Lower lobe of right lung (tissue), 2 donors: Measurements from ENCODE around the gene IPO9. TPM values are rescaled to one million over a fixed set of nuclear protein-coding genes. Genes with fewer than 3 reads are reported as not detected.

ENCODE experiments used
- ATAC-seq, 2 donors: fragments of 200-7000 bp; cut with Tn5 transposase; one replicate each; pipeline ENCODE4 v1.9.1; 2020 to 2022; ENCODE audit warnings: mild to moderate bottlenecking in 2 of 2, moderate library complexity in 2 of 2
- DNase-seq: peaks from one replicate; pipeline ENCODE4 v3.0.0-alpha.2; 2020
- H3K27ac ChIP-seq: fragments of 200-600 bp; one replicate; pipeline ENCODE4 v1.8.0; 2022
- H3K27me3 ChIP-seq: fragments of 200-600 bp; one replicate; pipeline ENCODE4 v1.8.0; 2022; ENCODE audit warnings: low read depth
- H3K36me3 ChIP-seq: fragments of 200-600 bp; one replicate; pipeline ENCODE4 v1.8.0; 2022; ENCODE audit warnings: mild to moderate bottlenecking
- H3K4me1 ChIP-seq: fragments of 200-600 bp; one replicate; pipeline ENCODE4 v1.8.0; 2022
- H3K4me3 ChIP-seq: fragments of 200-600 bp; one replicate; pipeline ENCODE4 v1.8.0; 2022; ENCODE audit warnings: mild to moderate bottlenecking
- H3K9me3 ChIP-seq: fragments of 200-600 bp; one replicate; pipeline ENCODE4 v1.8.0; 2022
- CTCF ChIP-seq: fragments of 200-600 bp; IDR thresholded peaks from one replicate; pipeline ENCODE4 v1.8.0; 2022; ENCODE audit warnings: antibody characterized with exemption, mild to moderate bottlenecking
- intact Hi-C: fragments of 100-400 bp; cut with DNase I; formaldehyde crosslinking; loops from one replicate; pipeline ENCODE4 v1.11.0; 2022
- total RNA-seq: library from RNA; stranded (reverse); fragmentation: NEBNext Ultra II Directional; extraction: Animal tissue kit (Norgen Biotek cat#: 25700); gene quantifications from one replicate; pipeline ENCODE4 v1.2.1, GENCODE V29; 2021
- donor health status: DM: no; HTN: yes; CAD: no; lungs with severe emphysema.

The IPO9 gene
- total RNA-seq, 1 donor from 2014 or later, result 34.1 TPM

DNA sequence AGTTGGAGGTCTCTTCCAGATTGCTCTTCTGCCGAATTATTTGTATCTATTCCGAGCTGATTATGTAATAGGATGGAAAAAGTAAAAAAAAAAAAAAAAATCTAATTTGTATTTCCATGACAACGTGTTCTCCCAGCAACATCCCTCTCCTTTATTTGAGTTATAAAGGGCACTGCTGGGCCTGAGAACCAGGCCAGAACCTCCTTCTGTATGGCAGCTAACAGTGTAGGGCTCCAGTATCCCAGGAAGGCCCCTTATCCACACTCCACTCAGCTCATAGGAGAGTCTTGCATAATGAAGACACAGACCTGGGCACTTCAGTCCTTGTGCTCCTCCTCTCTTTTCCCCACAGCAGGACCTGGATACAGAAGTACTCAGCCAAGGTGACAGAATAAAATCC lies 3.7 kb upstream of the IPO9 start:
- TF ChIP-seq CTCF, result no peak
- H3K27ac ChIP-seq, result no peak overlapping the region
- ATAC-seq (no peak), DNase-seq (no peak)
- H3K36me3 ChIP-seq, result peaks cover 18% of the 10 kb centered on the region
- H3K4me1 ChIP-seq, result peaks cover 14% of the 10 kb centered on the region
- no peaks in the 10 kb centered on the region for H3K9me3 ChIP-seq
- H3K27me3 ChIP-seq, result no peaks in the 10 kb centered on the region
- H3K4me3 ChIP-seq, result no peak overlapping the region
- intact Hi-C loops, result no loop called here

DNA sequence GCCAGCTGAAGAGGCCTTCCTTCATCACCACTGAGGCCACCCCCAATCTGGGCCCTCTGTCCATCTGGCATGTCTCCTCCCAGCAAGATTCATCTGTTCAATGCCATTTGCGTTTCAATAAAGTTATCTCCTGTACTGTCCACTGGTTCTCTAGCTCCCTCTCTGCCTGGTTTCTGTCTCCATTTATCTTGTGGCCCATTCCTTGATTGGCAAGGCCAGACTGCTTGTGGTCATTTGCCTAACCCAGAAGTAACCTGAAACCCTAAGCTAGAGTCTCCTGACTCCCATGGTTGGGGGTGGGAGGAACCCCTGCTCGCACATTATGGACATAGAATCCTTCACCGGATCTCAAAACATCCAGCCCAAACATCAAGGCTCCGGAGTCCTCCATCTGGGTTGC lies 2.1 kb upstream of the IPO9 start:
- H3K27ac ChIP-seq, result no peak overlapping the region
- intact Hi-C loops, result no loop called here
- no peak for ATAC-seq

DNA sequence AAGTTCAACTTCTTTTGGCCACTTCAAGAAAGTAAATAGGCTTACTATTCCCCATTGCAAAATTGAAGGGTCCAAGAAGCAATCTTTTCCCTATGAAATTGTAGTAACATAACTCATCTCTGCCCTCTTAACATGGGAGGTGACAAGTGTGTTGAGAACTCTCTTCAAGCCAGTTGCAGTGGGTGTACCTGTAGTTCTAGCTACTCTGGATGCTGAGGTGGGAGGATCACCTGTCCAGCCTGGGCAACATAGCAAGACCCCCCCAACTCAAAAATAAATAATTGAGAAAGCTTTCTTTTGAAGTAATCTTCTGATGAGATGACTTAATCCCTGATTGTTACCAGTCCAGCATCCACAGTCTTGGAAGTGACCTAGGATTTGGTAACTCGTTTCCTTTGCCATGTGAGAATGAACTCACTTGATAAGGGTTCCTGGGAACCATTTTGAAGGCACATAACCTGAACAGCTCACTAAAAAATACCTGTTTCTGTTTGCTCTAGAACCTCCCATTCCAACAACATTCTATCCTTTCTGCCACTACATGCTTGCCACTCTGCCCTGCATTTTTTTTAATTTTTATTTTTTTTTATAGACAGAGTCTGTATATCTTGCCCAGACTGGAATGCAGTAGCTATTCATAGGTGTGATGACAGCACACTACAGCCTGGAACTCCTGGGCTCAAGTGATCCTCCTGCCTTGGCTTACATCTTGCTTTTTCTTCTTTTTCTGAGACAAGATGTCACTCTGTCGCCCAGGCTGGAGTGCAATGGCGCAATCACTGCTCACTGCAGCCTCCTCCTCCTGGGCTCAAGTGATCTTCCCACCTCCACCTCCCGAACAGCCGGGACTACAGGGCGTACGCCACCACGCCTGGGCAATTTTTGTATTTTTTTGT lies 1.4 kb upstream of the IPO9 start:
- Histone ChIP-seq H3K27ac (no peak overlapping the region), H3K9me3 (no peaks in the 10 kb centered on the region), H3K4me3 (no peak overlapping the region), H3K36me3 (no peaks in the 10 kb centered on the region), H3K4me1 (peaks cover 28% of the 10 kb centered on the region), H3K27me3 (no peaks in the 10 kb centered on the region)
- ATAC-seq, result peak in 1 of 2 donors; percentile 1
- no peak for DNase-seq
- intact Hi-C loops, result no loop called here
- TF ChIP-seq CTCF, result no peak

More for the DNA sequence above, 2.1 kb upstream of the IPO9 start:
- peaks cover 4% of the 10 kb centered on the region for H3K36me3 ChIP-seq
- peaks cover 28% of the 10 kb centered on the region for H3K4me1 ChIP-seq
- no peak for DNase-seq
- H3K27me3 ChIP-seq, result no peaks in the 10 kb centered on the region
- no peaks in the 10 kb centered on the region for H3K9me3 ChIP-seq
- no peak for TF ChIP-seq CTCF
- H3K4me3 ChIP-seq, result no peak overlapping the region

GRCh38 chr1:201828217-201828819 lies 639 bp upstream of the IPO9 start:
- Histone ChIP-seq H3K4me1 (peaks cover 28% of the 10 kb centered on the region), H3K9me3 (no peaks in the 10 kb centered on the region), H3K36me3 (no peaks in the 10 kb centered on the region), H3K27ac (no peak overlapping the region), H3K4me3 (no peak overlapping the region), H3K27me3 (no peaks in the 10 kb centered on the region)
- intact Hi-C loops, result no loop called here
- no peak for DNase-seq
- TF ChIP-seq CTCF, result no peak
- no peak for ATAC-seq

DNA sequence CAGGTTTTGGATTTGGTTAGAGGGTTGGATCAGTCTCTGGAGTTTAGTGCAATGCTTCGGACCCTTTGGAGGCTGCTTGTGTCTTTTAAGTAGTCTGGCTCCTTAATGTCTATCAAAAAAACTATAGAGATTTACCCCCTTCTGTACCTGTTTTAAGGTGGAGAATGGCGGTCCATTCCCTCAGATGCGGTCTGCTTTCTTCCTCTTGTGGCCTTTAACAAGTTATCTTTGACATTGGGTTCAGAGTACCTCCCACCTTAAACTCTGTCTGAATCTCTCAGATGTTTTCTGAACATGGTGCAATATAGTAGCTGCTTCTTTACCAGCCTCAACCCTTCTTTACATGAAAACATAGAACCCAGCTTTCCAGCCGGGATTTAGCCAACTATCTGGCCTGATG lies 2.4 kb downstream of the IPO9 start:
- no peak overlapping the region for H3K27ac ChIP-seq
- peaks cover 28% of the 10 kb centered on the region for H3K4me1 ChIP-seq
- TF ChIP-seq CTCF, result no peak
- intact Hi-C loops, result no loop called here
- no peaks in the 10 kb centered on the region for H3K9me3 ChIP-seq
- no peak for ATAC-seq
- no peak for DNase-seq
- H3K4me3 ChIP-seq, result no peak overlapping the region
- H3K36me3 ChIP-seq, result peaks cover 16% of the 10 kb centered on the region
- no peaks in the 10 kb centered on the region for H3K27me3 ChIP-seq
